B cell (primary cell): ENCODE measurements around the gene MCAM. TPM values are rescaled to one million over a fixed set of nuclear protein-coding genes. Genes with fewer than 3 reads are reported as not detected.

Experiments used
- ATAC-seq: fragments of 200-7000 bp; cut with Tn5 transposase; one replicate; pipeline ENCODE4 v1.10.0; 2021; ENCODE audit warnings: low read depth, mild to moderate bottlenecking, moderate number of reproducible peaks, moderate library complexity
- CTCF ChIA-PET: fragments of 350-600 bp; sonication (Branson Sonifier 250); formaldehyde crosslinking; loops from one replicate; lab custom pipeline; 2021; ENCODE audit warnings: antibody characterized with exemption, inconsistent platforms; lab: Charles Lee
- POLR2A ChIA-PET: fragments of 350-600 bp; sonication (Branson Sonifier 250); formaldehyde crosslinking; loops from one replicate; lab custom pipeline; 2021; ENCODE audit warnings: antibody characterized with exemption; lab: Charles Lee
- DNase-seq: peaks from one replicate; pipeline ENCODE4 v3.0.0; 2013
- H2AFZ ChIP-seq: 2 replicates; pipeline ENCODE4 v1.6.1; 2012; ENCODE audit warnings: mild to moderate bottlenecking, low read depth, low read length; ENCODE audit not compliant: insufficient read depth, poor library complexity, severe bottlenecking
- H3K27ac ChIP-seq, 2 donors: 1 replicate in 1 of 2; 2 replicates in 1 of 2; pipeline ENCODE4 v1.5.1; 2012 to 2013; ENCODE audit warnings: low read length in 2 of 2, mild to moderate bottlenecking in 2 of 2, moderate library complexity in 1 of 2
- H3K27me3 ChIP-seq, 4 experiments: fragments of 200-600 bp in 1 of 4; sonication (generic) in 1 of 4; replicated peaks in 1 of 4; 1 replicate in 2 of 4; 2 replicates in 2 of 4; pipeline versions ENCODE4 v1.6.1 to v1.7.0; 2013 to 2016; ENCODE audit warnings: low read length in 3 of 4, mild to moderate bottlenecking in 2 of 4, mixed read lengths in 1 of 4, moderate library complexity in 1 of 4; ENCODE audit not compliant: insufficient read depth in 4 of 4, control insufficient read depth in 3 of 4; ENCODE audit errors: control extremely low read depth in 1 of 4
- H3K36me3 ChIP-seq, 2 experiments: replicated peaks in 1 of 2; 1 replicate in 1 of 2; 2 replicates in 1 of 2; pipeline versions ENCODE4 v1.6.1 to v1.7.1; 2013; ENCODE audit warnings: low read length in 1 of 2; ENCODE audit not compliant: insufficient read depth in 2 of 2, control insufficient read depth in 1 of 2; ENCODE audit errors: control extremely low read depth in 1 of 2, extremely low read depth in 1 of 2
- H3K4me1 ChIP-seq, 2 donors: fragments of 200-600 bp in 1 of 2; sonication (generic) in 1 of 2; 1 replicate in 1 of 2; 2 replicates in 1 of 2; pipeline versions ENCODE4 v1.5.1 to v1.6.1; 2013 to 2017; ENCODE audit warnings: low read length in 2 of 2; ENCODE audit not compliant: control insufficient read depth in 2 of 2, insufficient read depth in 2 of 2
- H3K4me2 ChIP-seq: replicated peaks from 2 replicates; pipeline ENCODE3; 2012; ENCODE audit warnings: mild to moderate bottlenecking, low read depth, low read length; ENCODE audit not compliant: poor library complexity, severe bottlenecking
- H3K4me3 ChIP-seq, 5 experiments: fragments of 200-600 bp in 1 of 5; sonication (generic) in 1 of 5; 1 replicate in 3 of 5; 2 replicates in 2 of 5; pipeline versions ENCODE4 v1.5.1 to v1.7.0; 2011 to 2016; ENCODE audit warnings: low read length in 4 of 5, mild to moderate bottlenecking in 4 of 5, low read depth in 2 of 5, control low read depth in 1 of 5, moderate library complexity in 1 of 5; ENCODE audit not compliant: insufficient read depth in 1 of 5; ENCODE audit errors: control extremely low read depth in 1 of 5, extremely low read depth in 1 of 5
- H3K79me2 ChIP-seq: fragments of 200-600 bp; sonication (generic); one replicate; pipeline ENCODE4 v1.6.0; 2016; ENCODE audit warnings: low read length; ENCODE audit not compliant: control insufficient read depth, insufficient read depth
- H3K9ac ChIP-seq: fragments of 200-600 bp; sonication (generic); 2 replicates; pipeline ENCODE4 v1.6.1; 2017; ENCODE audit warnings: mild to moderate bottlenecking, low read length, moderate library complexity
- H3K9me3 ChIP-seq, 3 donors: one replicate each; pipeline versions ENCODE4 v1.6.1 to v1.7.1; 2013; ENCODE audit warnings: low read length in 2 of 3; ENCODE audit not compliant: control insufficient read depth in 2 of 3, insufficient read depth in 1 of 3; ENCODE audit errors: control extremely low read depth in 1 of 3
- H4K20me1 ChIP-seq: 2 replicates; pipeline ENCODE4 v1.6.0; 2012; ENCODE audit warnings: mild to moderate bottlenecking, low read length; ENCODE audit not compliant: insufficient read depth, control insufficient read depth, poor library complexity, severe bottlenecking
- H3K27ac Mint-ChIP-seq: one replicate; pipeline ENCODE4 v1.8.0; 2021; ENCODE audit warnings: mixed read lengths
- H3K27me3 Mint-ChIP-seq: one replicate; pipeline ENCODE4 v1.8.0; 2021; ENCODE audit warnings: mixed read lengths
- H3K4me1 Mint-ChIP-seq: one replicate; pipeline ENCODE4 v1.8.0; 2021; ENCODE audit warnings: mixed read lengths
- H3K4me3 Mint-ChIP-seq: one replicate; pipeline ENCODE4 v1.8.0; 2021; ENCODE audit warnings: mixed read lengths
- H3K9me3 Mint-ChIP-seq: one replicate; pipeline ENCODE4 v1.8.0; 2022; ENCODE audit warnings: mixed read lengths; ENCODE audit not compliant: insufficient read depth
- EZH2 ChIP-seq: IDR thresholded peaks from 2 replicates; pipeline ENCODE4 v1.6.1; 2012; ENCODE audit warnings: borderline replicate concordance, low read depth, mild to moderate bottlenecking, moderate library complexity, low read length; ENCODE audit not compliant: insufficient read depth, poor library complexity, severe bottlenecking
- whole genome bisulfite sequencing: methylation state at CpG from one replicate; pipeline ENCODE4 v1.1.5; 2013; ENCODE audit warnings: missing lambda C conversion rate; ENCODE audit not compliant: insufficient coverage; 5-methylcytosine and 5-hydroxymethylcytosine counted together
- intact Hi-C: fragments of 100-400 bp; cut with micrococcal nuclease; formaldehyde crosslinking; loops from one replicate; pipeline ENCODE4 v1.10.0; 2022
- polyA plus RNA-seq: library from polyadenylated mRNA; depleted of rRNA; stranded (reverse); fragments of >200 nt; gene quantifications from 2 replicates; pipeline ENCODE4 v1.2.3, GENCODE V29; 2012
- total RNA-seq, 2 donors: library from RNA; stranded (reverse); fragments of 120-200 nt in 1 of 2; gene quantifications; 1 replicate in 1 of 2; 2 replicates in 1 of 2; pipeline versions ENCODE4 v1.2.3 to v1.2.4, GENCODE V29; 2013 to 2022
- TF ChIP-seq, protein P1 (sequence below): fragments of 200-600 bp; IDR thresholded peaks from one replicate; pipeline ENCODE4 v1.8.0; 2022; ENCODE audit warnings: antibody characterized with exemption, mild to moderate bottlenecking

MCAM gene
- total and polyA plus RNA-seq, 2 donors (not counting 1 experiment from before 2014, with no cell fraction given), result 0.42 to 1.1 TPM

- peak overlapping the region; percentile 99 for H3K4me3 Mint-ChIP-seq
- no peak overlapping the region for H3K4me2 ChIP-seq
- H4K20me1 ChIP-seq, result peaks cover 7% of the 10 kb centered on the region
- 97% methylated on average over 9 of the region's 9 CpGs for WGBS
- CTCF ChIA-PET, result interaction anchor here (2.0 to 4.0 kb wide), 3 partner anchors 11 to 19 kb away, joined by 7 to 45 read pairs (median 16); no protein-coding TSS in a partner anchor
- no peak overlapping the region for H2AFZ ChIP-seq
- TF ChIP-seq, protein P1, sequence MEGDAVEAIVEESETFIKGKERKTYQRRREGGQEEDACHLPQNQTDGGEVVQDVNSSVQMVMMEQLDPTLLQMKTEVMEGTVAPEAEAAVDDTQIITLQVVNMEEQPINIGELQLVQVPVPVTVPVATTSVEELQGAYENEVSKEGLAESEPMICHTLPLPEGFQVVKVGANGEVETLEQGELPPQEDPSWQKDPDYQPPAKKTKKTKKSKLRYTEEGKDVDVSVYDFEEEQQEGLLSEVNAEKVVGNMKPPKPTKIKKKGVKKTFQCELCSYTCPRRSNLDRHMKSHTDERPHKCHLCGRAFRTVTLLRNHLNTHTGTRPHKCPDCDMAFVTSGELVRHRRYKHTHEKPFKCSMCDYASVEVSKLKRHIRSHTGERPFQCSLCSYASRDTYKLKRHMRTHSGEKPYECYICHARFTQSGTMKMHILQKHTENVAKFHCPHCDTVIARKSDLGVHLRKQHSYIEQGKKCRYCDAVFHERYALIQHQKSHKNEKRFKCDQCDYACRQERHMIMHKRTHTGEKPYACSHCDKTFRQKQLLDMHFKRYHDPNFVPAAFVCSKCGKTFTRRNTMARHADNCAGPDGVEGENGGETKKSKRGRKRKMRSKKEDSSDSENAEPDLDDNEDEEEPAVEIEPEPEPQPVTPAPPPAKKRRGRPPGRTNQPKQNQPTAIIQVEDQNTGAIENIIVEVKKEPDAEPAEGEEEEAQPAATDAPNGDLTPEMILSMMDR, result no peak
- no peak for TF ChIP-seq EZH2
- H3K27me3 ChIP-seq, result peaks cover 0 to 34% (median 23%) of the 10 kb centered on the region in 4 experiments
- peaks cover 36 to 43% of the 10 kb centered on the region in 2 donors for H3K4me1 ChIP-seq
- peaks cover 0 to 3% (median 0%) of the 10 kb centered on the region in 3 donors for H3K9me3 ChIP-seq
- no peak overlapping the region for H3K27ac ChIP-seq
- intact Hi-C loops, result no loop called here
- H3K4me3 ChIP-seq, result no peak overlapping the region
- no peak for DNase-seq
- H3K27me3 Mint-ChIP-seq, result peaks cover 21% of the 10 kb centered on the region
- H3K9me3 Mint-ChIP-seq, result no peaks in the 10 kb centered on the region
- POLR2A ChIA-PET, result no interaction called here
- ATAC-seq, result no peak
- no peak overlapping the region for H3K9ac ChIP-seq
- no peak overlapping the region for H3K27ac Mint-ChIP-seq
- H3K36me3 ChIP-seq, result peaks cover 0 to 2% of the 10 kb centered on the region in 2 experiments
- peaks cover 14% of the 10 kb centered on the region for H3K79me2 ChIP-seq
- H3K4me1 Mint-ChIP-seq, result peaks cover 39% of the 10 kb centered on the region
These were observed 20.0 kb upstream of the MCAM start for GRCh38 chr11:119336744-119337469.
